Measurements from ENCODE around the gene MYH7B. TPM values are rescaled to one million over a fixed set of nuclear protein-coding genes. Genes with fewer than 3 reads are reported as not detected.

The MYH7B gene
- 1.4 TPM for total RNA-seq

GRCh38 chr20:34955231-34956040, at the start of gene MYH7B, which contains the start of gene GSS:
Gene MYH7B, plus strand, starts transcription at chr20:34955868. Its CDS starts 22,138 bp downstream, at chr20:34978006.
Gene GSS, minus strand, starts transcription at chr20:34955806. Its CDS starts 3,954 bp downstream, at chr20:34951852.
- DNase-seq (ENCODE audit: low spot score): peak; percentile 98

GRCh38 chr20:34907616-34908469, 47.8 kb upstream of the MYH7B start:
- peak; percentile 72 for DNase-seq (ENCODE audit: low spot score)

- no peak for DNase-seq (ENCODE audit: low spot score)
Observed at GRCh38 chr20:34915131-34915530, 40.5 kb upstream of the MYH7B start.

- no peak for DNase-seq (ENCODE audit: low spot score)
Observed at GRCh38 chr20:34915749-34916455, 39.8 kb upstream of the MYH7B start.

GRCh38 chr20:34916774-34917354, 38.8 kb upstream of the MYH7B start:
- no peak for DNase-seq (ENCODE audit: low spot score)

- DNase-seq (ENCODE audit: low spot score): no peak
Observed at GRCh38 chr20:34920055-34920454, 35.6 kb upstream of the MYH7B start.

- DNase-seq (ENCODE audit: low spot score): no peak
Observed at GRCh38 chr20:34921436-34921835, 34.2 kb upstream of the MYH7B start.

- DNase-seq (ENCODE audit: low spot score): peak; percentile 74
Observed at GRCh38 chr20:34922654-34923381, 32.9 kb upstream of the MYH7B start.

GRCh38 chr20:34923414-34923813, 32.3 kb upstream of the MYH7B start:
- no peak for DNase-seq (ENCODE audit: low spot score)

- DNase-seq (ENCODE audit: low spot score): no peak
Observed at GRCh38 chr20:34925341-34925740, 30.3 kb upstream of the MYH7B start.

GRCh38 chr20:34925981-34926380, 29.7 kb upstream of the MYH7B start:
- DNase-seq (ENCODE audit: low spot score): no peak

GRCh38 chr20:34926581-34926980, 29.1 kb upstream of the MYH7B start:
- no peak for DNase-seq (ENCODE audit: low spot score)

GRCh38 chr20:34927736-34928135, 27.9 kb upstream of the MYH7B start:
- DNase-seq (ENCODE audit: low spot score): no peak

GRCh38 chr20:34928411-34928810, 27.3 kb upstream of the MYH7B start:
- DNase-seq (ENCODE audit: low spot score): no peak

- DNase-seq (ENCODE audit: low spot score): no peak
Observed at GRCh38 chr20:34931771-34932170, 23.9 kb upstream of the MYH7B start.

GRCh38 chr20:34938466-34939163, 17.1 kb upstream of the MYH7B start:
- peak; percentile 71 for DNase-seq (ENCODE audit: low spot score)

- DNase-seq (ENCODE audit: low spot score): no peak
Observed at GRCh38 chr20:34940081-34940481, 15.6 kb upstream of the MYH7B start.

- DNase-seq (ENCODE audit: low spot score): no peak
Observed at GRCh38 chr20:34941226-34941625, 14.4 kb upstream of the MYH7B start.

GRCh38 chr20:34942301-34942700, 13.4 kb upstream of the MYH7B start:
- no peak for DNase-seq (ENCODE audit: low spot score)

GRCh38 chr20:34943808-34944567, 11.7 kb upstream of the MYH7B start:
- DNase-seq (ENCODE audit: low spot score): no peak

Measured in mucosa of gallbladder (tissue), 1 donor.